Right renal cortex interstitium (tissue), 3 donors: Measurements from ENCODE around the gene CEP97. TPM values are rescaled to one million over a fixed set of nuclear protein-coding genes. Genes with fewer than 3 reads are reported as not detected.
A peak's percentile ranks its signal among the peaks of the same experiment; 100 is the strongest.
"Not testable (repeated sequence)": the region's sequence is repeated elsewhere in the genome, so short reads cannot be mapped to it uniquely, and the experiment has no call there.

Experiments used
- DNase-seq, 3 donors: peaks; one replicate each; pipeline ENCODE4 v3.0.0-alpha.2; 2013; ENCODE audit warnings: low read depth in 3 of 3, low spot score in 2 of 3
- polyA plus RNA-seq, 3 donors: library from polyadenylated mRNA; unstranded; fragments of 120-200 nt; gene quantifications; one replicate each; pipeline ENCODE4 v1.2.1, GENCODE V29; 2013; ENCODE audit not compliant: insufficient read length in 3 of 3

CEP97 gene
- polyA plus RNA-seq, 3 donors: 13.9 to 15.5 (median 14.4) TPM

- DNase-seq: no peak
Observed at GRCh38 chr3:101702726-101703125, 21.7 kb upstream of the CEP97 start.

GRCh38 chr3:101703169-101703568 lies 21.2 kb upstream of the CEP97 start:
- DNase-seq: no peak

DNA sequence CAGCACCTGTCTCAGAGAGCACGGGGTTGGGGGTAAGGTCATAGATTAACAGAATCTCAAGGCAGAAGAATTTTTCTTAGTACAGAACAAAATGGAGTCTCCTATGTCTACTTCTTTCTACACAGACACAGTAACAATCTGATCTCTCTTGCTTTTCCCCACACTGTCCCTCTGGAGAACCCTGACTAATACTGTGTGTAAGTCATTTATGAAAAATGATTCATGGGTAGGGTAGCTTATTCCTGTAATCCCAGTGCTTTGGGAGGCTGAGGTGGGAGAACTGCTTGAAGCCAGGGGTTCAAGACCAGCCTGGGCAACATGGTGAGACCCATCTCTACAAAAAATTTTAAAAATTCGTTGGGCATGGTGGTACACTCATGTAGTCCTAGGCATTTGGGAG lies 19.8 kb upstream of the CEP97 start:
- not testable (repeated sequence) for DNase-seq

DNA sequence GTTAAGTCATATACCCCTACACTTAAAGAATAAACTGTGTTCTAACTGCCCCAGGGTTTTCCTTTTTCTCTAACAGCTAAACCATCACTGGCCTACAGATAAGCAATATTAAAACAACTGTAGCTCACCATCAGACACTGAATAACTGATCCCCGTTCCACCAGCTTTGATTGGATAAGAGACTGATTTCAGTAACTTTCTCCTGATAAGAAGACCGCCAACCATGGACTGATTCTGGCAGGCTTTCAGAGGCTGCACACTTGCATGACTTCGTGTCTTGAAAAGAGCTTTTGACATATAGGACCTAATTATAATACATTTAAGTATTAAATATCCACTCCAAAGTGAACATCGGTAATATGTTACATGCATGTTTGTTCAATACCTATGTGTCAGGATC lies 15.3 kb upstream of the CEP97 start:
- no peak for DNase-seq

GRCh38 chr3:101718455-101718854 lies 6.0 kb upstream of the CEP97 start:
- no peak for DNase-seq

DNA sequence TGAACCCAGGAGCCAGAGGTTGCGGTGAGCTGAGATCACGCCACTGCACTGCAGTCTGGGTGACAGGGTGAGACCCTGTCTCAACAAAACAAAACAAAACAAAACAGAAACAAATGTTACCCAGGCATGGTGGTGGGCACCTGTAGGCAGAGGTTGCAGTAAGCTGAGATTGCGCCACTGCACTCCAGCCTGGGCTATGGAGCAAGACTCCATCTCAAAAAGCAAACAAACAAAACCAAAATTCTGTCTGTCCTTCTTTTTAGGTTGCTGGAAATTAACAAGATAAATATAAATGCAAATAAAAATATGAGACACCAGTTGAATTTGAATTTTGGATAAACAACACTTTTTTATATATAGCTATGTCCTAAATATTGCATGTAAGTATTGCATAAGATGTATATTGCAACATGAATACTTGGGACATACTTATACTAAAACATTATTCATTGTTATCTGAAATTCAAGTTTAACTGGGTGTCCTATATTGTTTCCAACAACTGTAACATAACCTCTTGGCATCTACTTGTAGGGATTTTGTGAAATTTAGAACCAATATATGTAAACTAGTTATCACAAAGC lies 4.7 kb upstream of the CEP97 start:
- DNase-seq: no peak

DNA sequence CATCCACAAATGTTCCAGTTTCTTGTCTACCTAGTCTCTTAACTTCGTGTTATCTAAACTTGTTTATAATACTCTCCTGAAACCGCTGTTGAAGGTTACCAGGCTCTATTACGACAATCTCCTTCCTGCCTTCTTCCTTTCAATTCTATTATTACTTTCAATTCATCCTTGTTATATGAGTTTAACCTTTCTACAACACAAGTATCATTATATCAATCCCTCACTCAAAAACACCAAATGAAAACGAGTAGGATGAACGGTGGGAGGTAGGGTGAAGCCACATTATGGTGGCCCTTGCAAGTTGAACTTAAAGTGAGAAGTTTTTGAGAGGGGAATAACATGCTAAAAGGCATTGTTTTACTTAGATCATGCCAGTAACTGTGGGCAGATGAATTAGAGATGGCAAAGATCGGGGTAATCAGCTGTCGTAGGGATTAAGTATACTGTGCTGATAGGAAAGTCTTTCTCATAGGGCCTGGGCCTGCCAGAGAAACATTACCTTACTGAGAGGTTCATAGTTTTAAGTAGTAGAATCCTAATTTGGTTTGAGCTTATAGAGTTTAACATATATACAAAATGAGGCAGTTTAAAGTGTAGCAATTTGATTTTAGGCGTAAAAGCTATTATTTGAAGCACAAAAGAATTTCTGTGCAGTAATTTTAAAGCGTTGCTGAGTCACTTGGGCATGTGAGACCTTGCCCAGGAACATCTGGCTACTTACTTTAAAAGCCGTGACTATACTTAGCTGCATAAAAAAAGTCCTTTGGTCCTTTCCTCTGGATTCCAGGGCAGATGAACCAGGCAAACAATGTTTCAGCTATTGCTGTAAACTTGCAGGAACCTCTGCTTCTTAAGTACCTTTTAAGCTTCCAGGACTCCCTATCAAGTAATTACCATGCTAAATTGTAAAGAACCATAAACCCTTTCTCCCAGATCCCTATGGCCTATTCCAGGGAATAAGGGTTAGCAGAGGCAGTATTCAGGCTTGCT lies 3.3 kb upstream of the CEP97 start:
- DNase-seq: no peak

DNA sequence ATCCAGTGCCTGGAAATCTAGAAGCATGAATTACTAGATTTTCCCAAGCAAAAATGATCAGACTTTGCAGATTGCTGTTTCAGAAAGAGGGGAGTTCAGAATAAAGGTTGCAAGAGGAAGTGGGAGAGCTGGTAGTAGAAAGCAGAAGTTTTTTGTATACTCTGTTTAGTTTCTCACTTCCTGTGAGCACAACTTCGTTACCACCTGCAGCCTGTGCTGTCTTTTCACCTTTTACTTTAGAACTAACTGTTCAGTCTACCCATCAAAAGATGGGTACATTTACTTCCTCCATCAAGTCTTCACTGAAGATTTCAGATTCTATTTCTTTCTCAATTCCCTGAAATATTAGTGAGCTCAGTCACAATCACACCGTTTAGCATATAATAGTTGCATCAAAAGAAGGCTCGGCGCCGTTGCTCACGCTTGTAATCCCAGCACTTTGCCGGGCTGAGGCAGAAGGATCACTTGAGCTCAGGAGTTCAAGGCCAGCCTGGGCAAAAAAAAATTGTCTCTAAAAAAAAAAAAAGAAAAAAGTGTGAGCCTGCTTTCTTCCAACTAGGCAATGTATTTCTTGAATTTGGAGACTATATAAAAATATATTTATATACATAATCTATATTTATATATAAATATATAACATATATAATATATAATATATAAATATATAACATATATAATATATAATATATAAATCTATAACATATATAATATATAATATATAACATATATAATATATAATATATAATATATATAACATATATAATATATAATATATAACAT lies 1.8 kb upstream of the CEP97 start:
- DNase-seq: no peak

- DNase-seq: peak in 2 of 3 donors; percentile 27 to 36
Observed at GRCh38 chr3:101725194-101725889, 928 bp downstream of the CEP97 start.

GRCh38 chr3:101725890-101726275 lies 1.5 kb downstream of the CEP97 start:
- DNase-seq: no peak

- no peak for DNase-seq
Observed at GRCh38 chr3:101729586-101729985, 5.2 kb downstream of the CEP97 start.

DNA sequence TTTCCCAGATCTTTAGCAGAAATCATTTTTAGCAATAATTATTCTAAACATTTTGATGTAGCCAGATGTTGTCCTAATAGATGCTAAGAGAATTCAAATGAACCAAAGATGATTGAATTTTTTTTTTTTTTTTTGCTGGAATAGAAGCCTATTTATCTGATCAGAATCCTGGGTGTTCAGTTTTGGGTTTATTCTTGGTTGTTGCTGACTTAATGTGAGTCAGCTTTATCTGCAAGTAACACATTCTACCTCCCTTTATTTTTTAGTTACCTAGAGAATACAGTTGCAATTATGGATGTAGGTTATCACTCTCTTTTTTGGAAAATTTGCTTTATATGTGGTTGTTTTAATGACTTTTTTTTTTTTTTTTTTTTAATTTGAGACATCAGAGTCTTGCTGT lies 6.4 kb downstream of the CEP97 start:
- no peak for DNase-seq

DNA sequence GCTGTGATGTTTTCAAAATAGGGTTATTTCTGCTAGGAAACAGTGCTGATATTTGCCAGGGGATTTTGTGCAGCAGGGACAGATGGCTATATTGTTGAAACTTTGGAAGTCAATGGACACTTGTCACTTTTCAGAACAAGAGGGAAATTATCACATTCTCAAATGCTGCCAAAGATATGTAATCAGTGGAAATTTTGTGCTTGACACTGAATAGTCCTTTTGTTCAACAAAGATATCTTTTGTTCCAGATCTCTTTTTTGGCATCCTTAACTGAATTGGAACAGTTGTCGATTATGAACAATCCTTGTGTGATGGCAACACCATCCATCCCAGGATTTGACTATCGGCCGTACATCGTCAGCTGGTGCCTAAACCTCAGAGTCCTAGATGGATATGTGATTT lies 7.8 kb downstream of the CEP97 start:
- no peak for DNase-seq

GRCh38 chr3:101735833-101736232 lies 11.4 kb downstream of the CEP97 start:
- no peak for DNase-seq

DNA sequence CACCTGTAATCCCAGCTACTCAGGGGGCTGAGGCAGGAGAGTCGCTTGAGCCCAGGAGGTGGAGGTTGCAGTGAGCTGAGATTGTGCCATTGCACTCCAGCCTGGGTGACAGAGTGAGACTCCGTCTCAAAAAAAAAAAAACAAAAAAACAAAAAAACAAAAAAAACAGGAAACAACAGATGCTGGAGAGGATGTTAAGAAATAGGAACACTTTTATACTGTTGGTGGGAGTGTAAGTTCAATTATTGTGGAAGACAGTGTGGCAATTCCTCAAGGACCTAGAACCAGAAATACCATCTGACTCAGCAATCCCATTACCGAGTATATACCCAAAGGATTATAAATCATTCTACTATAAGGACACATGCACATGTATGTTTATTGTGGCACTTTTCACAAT lies 17.5 kb downstream of the CEP97 start:
- not testable (repeated sequence) for DNase-seq

GRCh38 chr3:101744811-101745210 lies 20.4 kb downstream of the CEP97 start:
- DNase-seq: no peak

DNA sequence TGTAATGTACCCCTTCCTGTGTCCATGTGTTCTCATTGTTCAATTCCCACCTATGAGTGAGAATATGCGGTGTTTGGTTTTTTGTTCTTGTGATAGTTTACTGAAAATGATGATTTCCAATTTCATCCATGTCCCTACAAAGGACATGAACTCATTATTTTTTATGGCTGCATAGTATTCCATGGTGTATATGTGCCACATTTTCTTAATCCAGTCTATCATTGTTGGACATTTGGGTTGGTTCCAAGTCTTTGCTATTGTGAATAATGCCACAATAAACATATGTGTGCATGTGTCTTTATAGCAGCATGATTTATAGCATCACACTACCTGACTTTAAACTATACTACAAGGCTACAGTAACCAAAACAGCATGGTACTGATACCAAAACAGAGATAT lies 21.5 kb downstream of the CEP97 start:
- DNase-seq: not testable (repeated sequence)

GRCh38 chr3:101753386-101754113 lies 29.1 kb downstream of the CEP97 start:
- not testable (repeated sequence) for DNase-seq

GRCh38 chr3:101758224-101758623 lies 33.8 kb downstream of the CEP97 start:
- no peak for DNase-seq

DNA sequence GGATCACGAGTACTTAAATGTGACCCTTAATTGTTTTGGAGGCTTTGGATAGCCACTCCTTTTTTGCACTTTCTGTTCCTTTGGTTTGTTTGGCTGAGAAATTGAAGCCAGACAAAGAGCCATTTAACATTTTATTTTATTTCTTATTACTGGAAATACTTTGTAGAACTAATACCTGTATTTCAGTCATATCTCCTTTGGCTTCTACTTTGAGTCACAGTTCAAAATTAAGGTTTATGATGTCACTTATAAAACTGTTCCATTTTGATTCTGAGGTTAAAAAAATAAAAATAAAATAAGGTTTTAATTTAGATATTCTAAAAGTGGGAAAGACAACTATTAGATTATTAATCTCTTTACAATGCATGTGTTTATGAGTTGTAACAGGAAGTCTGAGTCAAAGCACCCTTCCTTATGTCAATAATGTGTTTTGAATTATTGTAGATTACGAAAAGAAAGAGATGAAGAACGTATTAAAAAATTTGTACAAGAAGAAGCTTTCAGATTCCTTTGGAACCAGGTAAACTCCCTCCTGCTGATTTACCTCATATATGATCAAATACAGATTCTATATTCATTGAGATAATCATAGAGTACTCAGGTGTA lies 37.7 kb downstream of the CEP97 start:
- no peak for DNase-seq
